NCI-H510A treated with DMSO at 0.1 percent for 48 hours (cell line): ENCODE data around the gene DCAF11.
A peak's percentile ranks its signal among the peaks of the same experiment; 100 is the strongest.
"Not testable (repeated sequence)": the region's sequence is repeated elsewhere in the genome, so short reads cannot be mapped to it uniquely, and the experiment has no call there.

Experiments
- DNase-seq: peaks from one replicate; lab custom pipeline; 2025; lab: John Stamatoyannopoulos, UW

Gene DCAF11

DNA sequence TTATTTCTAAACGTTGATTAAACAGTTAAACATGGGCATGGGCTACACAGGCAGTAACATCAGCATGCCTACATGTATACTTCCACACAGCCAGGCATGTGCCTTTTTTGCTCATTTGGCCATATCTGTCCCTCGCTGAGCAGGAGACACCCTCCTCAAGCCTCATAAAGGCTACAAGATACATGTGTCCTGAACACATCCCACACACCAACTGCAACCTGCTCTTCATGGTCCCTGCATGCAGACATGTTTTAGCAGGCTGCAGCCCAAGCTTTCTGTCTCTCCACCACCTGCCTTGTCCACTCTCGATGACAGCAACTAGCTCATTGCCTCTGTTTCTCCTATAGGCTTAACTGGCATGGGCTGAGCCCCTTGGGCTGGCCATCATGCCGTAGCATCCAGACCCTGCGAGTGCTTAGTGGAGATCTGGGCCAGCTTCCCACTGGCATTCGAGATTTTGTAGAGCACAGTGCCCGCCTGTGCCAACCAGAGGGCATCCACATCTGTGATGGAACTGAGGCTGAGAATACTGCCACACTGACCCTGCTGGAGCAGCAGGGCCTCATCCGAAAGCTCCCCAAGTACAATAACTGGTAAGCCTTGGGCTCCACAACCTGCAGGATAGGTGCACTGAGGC, 17.9 kb upstream of the DCAF11 start:
- no peak for DNase-seq

- DNase-seq = no peak
Measured at GRCh38 chr14:24098229-24098926, 16.2 kb upstream of the DCAF11 start.

- DNase-seq = peak; percentile 71
Measured at GRCh38 chr14:24098927-24099813, 15.4 kb upstream of the DCAF11 start.

DNA sequence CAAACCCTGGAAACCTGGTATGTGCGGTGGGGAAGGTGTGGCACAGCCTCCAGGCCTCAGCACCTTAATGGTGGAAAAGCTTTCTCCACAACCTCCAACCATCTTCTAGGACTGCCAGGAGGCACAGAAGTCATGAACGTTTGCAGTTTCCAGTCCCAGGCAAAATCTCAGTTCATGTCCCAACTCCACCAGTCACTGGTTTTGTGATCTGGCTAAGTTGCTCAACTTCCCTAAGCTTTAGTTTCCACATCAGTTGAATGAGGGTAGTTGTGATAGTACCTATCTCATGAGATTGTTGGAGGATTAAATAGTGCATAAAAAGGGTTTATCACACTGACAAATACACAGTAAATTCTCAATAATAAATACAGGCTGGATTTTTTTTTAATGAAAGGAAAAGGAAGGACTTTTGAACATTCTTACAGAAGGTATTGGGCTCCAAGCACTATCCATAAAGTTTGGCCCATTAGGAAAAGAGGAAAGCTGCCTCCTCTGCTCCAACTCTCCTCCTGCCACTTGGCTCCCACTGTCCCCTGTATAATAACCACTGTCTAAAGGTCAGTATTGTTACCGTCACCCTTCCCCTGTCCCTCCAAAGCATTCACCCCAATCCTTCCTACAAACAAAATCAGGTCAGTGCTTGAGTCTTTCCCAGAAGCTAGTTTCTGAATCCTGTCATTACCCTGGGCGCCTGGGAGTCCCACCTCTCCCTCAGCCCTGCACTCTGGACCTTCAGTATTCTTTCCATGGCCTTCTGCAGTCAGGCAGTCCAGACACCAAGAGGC, 14.2 kb upstream of the DCAF11 start:
- DNase-seq = no peak

GRCh38 chr14:24100982-24101494, 13.5 kb upstream of the DCAF11 start:
- no peak for DNase-seq

- no peak for DNase-seq
Measured at GRCh38 chr14:24102357-24103048, 12.1 kb upstream of the DCAF11 start.

- DNase-seq = no peak
Measured at GRCh38 chr14:24103451-24103850, 11.1 kb upstream of the DCAF11 start.

DNA sequence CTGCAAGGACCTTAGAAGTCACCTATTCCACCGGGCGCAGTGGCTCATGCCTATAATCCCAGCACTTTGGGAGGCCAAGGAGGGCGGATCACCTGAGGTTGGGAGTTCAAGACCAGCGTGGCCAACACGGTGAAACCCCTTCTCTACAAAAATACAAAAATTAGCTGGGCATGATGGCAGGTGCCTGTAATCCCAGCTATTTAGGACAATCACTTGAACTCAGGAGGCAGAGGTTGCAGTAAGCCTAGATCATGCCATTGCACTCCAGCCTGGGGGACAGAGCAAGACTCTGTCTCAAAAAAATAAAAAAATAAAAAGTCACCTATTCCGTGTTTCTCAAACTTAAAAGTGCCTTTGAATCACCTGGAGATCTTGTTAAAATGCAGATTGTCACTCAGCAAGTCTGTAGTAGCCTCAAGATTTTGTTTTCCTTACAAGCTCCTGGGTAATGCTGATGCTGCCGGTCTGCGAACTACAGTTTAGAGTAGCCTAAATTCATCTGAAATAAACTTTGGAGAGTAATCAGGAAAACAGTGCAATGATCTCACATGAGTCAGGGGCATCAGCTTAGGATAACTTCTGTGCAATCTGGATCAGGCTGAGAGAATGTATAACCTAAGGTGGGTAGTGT, 8.9 kb upstream of the DCAF11 start:
- DNase-seq = not testable (repeated sequence)

DNA sequence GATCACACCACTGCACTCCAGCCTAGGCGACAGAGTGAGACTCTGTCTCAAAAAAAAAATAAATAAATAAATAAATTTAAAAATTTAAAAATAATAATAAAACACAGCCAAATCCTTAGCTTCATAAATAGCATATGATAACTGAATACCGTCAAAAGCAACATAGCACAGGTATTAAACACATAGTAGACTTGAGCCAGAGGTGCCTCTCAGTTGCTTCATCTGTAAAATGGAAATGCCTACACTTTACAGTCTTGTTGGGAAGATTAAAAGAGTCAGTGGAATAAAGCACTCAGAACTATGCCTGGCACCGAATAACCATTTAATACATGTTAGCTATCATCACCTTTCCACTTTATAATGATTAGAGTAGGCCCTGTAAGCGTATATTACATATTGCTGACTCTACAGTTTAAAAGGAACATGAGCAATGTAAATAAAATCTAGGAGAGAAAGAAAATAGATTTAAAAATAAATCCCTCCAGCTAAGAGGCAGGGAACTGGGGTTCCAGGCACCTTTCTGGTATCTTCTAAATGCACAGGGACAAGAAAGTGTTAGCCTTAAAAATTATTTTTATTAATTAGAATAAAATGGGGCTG, 7.8 kb upstream of the DCAF11 start:
- DNase-seq = no peak

DNA sequence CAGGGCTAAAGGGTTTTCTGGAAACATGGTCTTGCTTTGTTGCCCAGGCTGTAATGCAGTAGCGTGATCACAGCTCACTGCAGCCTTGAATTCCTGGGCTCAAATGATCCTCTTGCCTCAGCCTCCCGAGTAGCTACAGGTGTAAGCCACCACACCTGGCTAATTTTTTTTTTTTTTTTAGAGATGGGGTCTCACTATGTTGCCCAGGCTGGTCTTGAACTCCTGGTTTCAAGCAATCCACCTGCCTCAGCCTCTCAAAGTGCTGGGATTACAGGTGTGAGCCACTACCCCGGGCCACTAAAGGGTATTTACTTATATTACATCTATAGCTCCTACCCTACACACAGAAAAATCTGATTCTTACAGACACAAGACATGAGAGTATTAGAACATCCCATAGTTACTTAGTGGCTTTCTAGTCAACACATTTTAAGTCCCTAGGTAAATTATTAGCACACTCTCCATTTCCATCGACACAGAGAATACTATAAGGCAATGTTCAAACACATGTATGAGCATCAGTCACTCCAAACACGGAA, 6.2 kb upstream of the DCAF11 start:
- DNase-seq = no peak

DNA sequence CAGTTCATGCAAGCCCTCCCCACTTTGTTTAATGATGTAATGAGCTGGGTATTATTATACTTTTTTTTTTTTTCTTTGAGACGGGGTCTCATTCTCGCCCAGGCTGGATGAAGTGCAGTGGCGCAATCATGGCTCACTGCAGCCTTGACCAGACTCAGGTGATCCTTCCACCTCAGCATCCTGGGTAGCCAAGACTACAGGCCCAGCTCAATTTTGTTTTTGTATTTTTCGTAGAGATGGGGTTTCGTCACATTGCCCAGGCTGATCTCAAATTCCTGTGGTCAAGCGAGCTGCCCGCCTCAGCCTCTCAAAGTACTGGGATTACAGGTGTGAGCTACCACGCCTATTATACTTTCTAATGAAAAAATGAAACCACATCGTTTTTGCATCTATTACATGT, 4.5 kb upstream of the DCAF11 start:
- DNase-seq = no peak

DNA sequence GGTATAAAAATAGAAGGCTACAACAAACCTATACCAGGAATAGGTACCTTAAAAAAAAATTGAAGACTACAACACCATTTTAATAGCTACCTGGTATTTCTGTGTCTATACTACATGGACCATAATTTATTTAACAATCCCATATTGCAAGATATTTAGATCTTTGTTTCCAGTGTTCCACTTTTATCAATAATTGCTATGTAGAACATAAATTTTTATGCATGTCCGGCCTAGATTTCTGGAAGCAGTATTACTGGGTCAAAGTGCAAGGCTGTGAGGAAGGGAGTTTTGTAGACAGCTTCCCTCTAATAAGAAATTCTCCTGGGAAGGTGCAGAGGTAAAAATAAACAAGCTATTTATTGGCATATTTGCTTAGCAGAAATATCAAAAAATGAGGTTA, 4.1 kb upstream of the DCAF11 start:
- no peak for DNase-seq

- DNase-seq = no peak
Measured at GRCh38 chr14:24113379-24113800, 1.2 kb upstream of the DCAF11 start.

DNA sequence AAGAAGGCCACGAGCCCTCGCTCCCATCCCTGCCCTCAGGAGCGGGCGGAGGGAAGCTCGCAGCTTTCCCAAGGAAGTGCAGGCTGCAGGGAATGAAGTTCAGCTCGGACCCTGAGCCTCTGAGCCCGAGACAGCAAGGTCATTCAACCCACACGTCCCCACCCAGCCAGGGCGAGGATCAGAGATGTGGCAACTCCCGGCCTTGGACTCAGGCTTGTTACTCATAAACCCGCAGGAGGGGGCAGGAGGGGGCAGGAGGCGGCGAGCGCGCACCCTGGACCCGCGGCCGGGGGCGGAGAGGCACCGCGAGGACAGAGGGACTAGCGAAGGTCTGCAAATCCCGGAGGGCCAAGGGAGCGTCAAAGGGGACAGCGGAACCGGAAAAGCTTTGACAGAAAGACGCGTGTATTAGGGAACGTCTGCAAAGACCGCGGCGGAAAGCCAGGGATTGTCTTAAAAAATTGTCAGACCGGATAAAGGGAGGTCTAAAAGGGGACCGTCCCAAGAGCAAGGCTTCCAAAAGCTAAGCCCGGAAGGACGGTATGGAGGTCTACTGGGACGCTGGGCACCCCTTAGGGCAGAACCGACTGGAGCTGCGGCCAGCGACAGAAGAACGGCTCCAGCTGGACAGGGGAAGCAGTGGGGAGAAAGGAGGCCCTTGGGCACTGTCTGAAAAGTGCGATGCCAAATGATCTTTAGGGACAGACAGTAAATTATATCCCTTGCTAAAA, 611 bp upstream of the DCAF11 start:
- DNase-seq = peak; percentile 96

DNA sequence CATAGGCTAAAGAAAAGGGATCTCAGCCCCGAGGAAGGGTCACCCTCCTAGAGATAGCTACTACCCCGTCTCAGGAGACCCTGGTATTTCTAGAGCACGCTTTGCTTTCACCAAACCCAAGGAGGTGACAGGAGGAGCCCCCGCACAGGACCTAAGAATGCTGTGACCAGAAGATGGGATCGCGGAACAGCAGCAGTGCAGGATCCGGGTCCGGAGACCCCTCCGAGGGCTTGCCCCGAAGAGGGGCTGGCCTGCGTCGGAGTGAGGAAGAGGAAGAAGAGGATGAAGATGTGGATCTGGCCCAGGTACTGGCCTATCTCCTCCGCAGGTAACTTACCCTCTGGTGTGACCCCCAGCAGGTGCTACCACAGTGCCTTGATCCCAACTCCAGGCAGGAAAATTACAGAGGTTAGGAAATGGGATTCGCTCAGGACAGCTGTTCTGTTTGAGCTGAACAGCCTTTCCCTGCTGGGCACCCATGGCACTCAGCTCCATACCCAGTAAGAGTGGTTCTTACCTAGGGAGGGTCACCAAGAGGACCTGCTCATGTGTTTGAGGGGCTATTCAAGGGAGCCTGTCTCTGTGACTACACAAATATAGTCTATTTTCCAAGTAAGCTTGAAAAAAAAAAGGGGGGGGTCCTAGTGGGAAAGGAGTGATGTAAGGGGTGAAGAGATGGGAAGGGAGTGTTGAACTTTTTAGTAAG, 998 bp downstream of the DCAF11 start:
- DNase-seq = no peak

DNA sequence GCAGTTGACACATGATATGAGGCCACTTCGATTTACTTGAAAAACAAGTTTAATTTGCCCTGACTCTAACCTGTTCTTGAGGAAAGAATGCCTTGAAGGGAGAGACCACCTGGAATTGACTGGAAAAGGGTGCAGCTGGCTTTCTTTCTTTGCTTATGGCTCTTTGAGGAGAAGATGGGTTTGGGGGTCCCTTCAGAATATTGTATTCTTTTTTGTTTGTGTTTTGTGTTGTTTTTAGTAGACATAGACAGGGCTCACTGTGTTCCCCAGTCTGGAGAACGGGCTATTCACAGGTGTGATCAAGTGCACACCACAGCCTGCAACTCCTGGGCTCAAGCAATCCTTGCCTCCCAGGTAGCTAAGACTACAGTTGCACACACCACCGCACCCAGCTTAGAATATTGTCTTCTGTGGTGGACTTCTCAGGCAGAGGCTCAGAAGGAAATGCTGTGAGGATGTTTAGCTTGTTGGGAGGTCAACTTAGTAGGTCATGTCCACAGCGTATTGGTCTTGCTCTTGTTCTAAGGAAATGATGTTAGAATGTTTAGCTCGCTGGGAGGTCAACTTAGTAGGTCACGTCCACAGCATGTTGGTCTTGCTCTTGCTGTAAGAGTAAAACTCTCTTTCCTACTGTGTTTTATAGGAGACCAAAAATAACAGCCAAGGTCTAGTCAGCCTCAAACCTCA, 1.7 kb downstream of the DCAF11 start:
- DNase-seq = no peak

DNA sequence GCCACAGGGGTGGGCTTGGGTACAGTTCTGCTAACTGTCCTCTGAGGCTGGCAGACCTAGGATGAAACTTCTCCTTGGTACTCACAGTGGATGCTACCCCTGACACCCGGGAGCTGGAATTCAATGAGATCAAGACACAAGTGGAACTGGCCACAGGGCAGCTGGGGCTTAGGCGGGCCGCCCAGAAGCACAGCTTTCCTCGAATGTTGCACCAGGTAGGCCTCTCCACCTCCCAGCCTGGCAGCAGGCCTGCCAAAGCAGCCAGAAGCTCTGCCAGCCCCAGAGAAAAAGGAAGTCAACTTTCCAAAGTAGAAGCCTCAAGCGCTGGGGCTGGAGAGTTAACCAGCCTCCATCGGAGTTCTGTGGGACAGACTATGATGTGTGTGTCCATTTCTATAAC, 2.6 kb downstream of the DCAF11 start:
- DNase-seq = no peak

DNA sequence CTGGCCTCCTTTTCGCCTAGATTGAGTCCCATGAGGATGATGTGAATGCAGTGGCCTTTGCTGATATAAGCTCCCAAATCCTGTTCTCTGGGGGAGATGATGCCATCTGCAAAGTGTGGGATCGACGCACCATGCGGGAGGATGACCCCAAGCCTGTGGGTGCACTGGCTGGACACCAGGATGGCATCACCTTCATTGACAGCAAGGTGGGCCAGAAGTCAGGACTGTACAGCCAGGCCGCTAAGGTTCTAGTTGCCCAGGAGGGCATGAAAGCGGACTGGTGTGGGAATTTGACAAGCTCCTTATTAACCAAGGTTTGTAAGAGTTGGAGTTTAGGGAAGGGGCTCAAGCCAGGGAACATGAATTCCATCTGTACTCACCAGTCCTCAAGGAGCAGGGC, 5.1 kb downstream of the DCAF11 start:
- no peak for DNase-seq
